GM12873 (cell line): ENCODE results near the gene PBX3.

ENCODE experiments used
- CTCF ChIP-seq: IDR thresholded peaks from 2 replicates; pipeline ENCODE4 v1.5.1; 2012; ENCODE audit warnings: low read depth, mild to moderate bottlenecking, moderate library complexity, low read length, control low read depth; ENCODE audit not compliant: insufficient read depth; ENCODE audit errors: missing control alignments

Gene PBX3

GRCh38 chr9:125757834-125758233, 10.7 kb downstream of the PBX3 start:
- no peak for TF ChIP-seq CTCF

DNA sequence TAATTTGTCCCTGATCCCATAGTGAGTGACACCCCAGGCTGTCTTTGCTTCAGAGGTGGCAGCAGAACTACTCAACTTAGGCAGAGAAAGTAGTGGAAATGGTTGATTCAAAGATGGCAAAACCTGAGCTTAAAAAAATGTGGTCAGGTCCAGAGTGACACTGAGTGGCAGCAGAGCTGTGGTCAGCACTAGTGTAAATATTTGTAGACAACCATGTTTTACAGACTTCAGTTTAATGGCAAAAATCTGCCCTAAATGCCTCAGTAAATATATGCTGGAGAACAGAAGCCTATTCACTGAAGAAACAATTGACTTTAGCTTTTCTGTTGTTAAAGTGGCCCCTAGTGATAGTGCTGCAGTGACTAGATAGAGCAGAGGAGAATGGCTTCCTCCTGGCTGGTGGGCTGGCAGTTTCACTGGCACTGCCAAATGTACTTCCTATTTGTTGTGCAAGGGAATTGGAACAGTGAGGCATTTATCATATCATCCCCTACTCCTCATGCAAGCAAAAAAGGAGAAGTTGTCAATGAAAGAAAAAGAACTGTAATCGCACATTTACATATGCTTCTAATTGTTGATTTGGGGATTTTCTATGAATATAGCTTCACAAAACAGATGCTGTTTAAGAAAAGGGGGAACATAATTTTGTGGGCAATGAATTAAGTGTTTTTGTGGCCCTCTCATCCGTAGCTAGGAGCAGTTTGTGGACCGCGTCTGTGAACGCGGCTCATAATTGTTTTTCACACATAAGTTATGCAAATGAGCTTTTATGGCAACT, 12.0 kb downstream of the PBX3 start:
- no peak for TF ChIP-seq CTCF

DNA sequence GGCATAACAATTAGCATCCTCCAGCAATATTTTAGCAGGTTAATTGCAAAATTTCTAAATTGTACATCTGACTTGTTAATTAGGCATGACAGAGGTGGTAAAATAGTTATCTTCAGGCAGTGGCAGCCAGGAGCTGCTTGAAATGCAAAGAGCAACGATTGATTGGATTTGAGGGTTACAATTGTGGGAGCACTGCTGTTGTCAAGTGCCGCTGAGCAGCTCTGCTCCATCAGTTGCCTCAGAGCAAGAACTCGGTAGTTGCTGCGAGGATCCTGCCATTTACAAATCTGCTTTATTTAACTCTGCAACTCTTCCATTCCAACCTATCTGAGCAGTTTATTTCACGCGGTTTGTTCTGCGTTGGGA, 12.6 kb downstream of the PBX3 start:
- no peak for TF ChIP-seq CTCF

DNA sequence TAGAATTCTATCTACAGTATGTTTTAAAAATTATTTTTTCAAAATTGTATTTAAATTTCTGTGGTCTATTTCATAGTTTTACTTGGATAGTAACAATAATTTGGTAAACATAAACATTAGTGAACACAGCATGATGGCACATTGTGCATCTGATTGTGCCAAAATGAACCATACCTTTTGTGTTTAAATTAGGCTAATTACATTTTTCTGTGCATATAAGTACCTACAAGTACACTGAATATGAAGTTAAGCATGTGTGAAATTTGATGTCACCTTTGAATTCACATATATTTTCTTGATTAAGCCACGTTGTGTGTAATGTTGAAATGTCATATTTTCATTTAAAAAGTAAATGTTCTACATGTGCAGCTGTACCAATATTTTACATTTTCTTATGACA, 13.4 kb downstream of the PBX3 start:
- TF ChIP-seq CTCF, result no peak

DNA sequence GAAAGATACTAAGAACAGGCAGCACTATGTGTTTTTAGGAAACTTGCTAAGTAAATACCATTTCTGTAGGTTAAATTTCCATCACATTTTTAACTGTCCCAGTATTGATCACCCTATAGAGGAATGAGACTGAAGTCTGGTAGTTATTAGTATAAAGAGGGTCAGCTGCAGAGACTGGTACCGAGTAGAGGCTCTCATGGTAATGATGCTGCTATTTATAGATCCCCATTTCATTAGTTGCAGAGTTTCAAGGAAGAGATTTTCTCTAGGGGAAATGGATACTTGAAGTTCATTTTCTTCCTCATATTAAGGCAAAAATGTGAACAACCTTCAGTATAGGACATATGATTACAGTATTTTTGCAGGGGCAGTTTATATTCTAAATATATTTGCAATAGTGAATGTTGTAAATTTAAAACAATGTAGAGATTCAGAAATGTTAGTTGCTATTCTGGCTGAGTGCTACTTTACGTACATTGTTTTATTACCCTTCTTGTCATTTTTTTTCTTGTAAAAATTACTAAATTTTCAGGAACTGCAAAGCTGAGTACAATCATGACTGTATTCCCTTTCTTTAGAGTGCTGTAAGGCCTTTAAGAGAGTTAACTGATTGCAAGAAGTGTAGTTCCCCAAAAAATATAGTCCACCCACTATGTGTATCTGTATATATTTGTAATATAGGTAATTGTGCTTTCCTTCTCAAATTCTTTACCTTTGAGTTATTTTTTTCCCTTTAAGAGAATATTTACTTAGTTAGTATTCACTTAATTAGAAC, 14.7 kb downstream of the PBX3 start:
- no peak for TF ChIP-seq CTCF

GRCh38 chr9:125763394-125763801, 16.2 kb downstream of the PBX3 start:
- no peak for TF ChIP-seq CTCF

DNA sequence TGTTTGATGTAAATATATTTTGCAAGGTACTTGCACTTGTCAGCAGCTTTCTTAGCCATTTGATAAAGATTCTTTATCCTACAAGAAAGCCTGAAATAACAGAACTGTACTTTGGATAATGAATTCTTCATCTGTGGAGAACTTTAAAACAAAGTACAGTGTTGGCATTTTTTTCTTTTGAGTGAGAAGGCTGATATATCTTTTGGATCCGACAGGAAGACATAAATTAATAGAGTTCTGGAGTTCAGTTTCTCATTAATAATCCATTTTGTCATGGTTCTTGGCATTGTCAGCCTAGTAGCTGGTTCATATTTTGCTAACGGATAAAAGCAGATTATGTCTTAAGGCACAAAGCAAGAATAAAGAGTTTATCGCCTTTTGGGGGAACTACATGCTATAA, 17.0 kb downstream of the PBX3 start:
- no peak for TF ChIP-seq CTCF
